ENCODE results near the gene EFR3B. TPM values are rescaled to one million over a fixed set of nuclear protein-coding genes. Genes with fewer than 3 reads are reported as not detected.

The EFR3B gene
- total and polyA plus RNA-seq, 4 donors: 14.4 to 47.6 (median 42.5) TPM

- peaks cover 2% of the 10 kb centered on the region for H3K9me3 ChIP-seq (ENCODE audit: control insufficient read depth, insufficient read depth, low read length)
- peak in 2 of 6 donors; percentile 66 to 97 for DNase-seq (ENCODE audit: low read depth in 4 of 6, low spot score in 6 of 6)
- H3K4me3 ChIP-seq (ENCODE audit: low read depth, low read length): no peak overlapping the region
- no peaks in the 10 kb centered on the region for H3K27me3 ChIP-seq (ENCODE audit: control insufficient read depth, insufficient read depth, low read length)
- peaks cover 36% of the 10 kb centered on the region for H3K4me1 ChIP-seq (ENCODE audit: control insufficient read depth, insufficient read depth, low read length)
- no peaks in the 10 kb centered on the region for H3K36me3 ChIP-seq (ENCODE audit: control insufficient read depth, insufficient read depth, low read length)
- peak overlapping the region; percentile 27 for H3K27ac ChIP-seq (ENCODE audit: low read depth, low read length)
- WGBS (ENCODE audit: insufficient coverage): 42% methylated on average over 9 of the region's 13 CpGs
Observed at GRCh38 chr2:25063876-25064660, 22.2 kb downstream of the EFR3B start.

- WGBS (ENCODE audit: insufficient coverage): 94% methylated on average over 3 of the region's 4 CpGs
- no peak for DNase-seq (ENCODE audit: low read depth in 4 of 6, low spot score in 6 of 6)
- no peak overlapping the region for H3K4me3 ChIP-seq (ENCODE audit: low read depth, low read length)
- H3K27me3 ChIP-seq (ENCODE audit: control insufficient read depth, insufficient read depth, low read length): no peaks in the 10 kb centered on the region
- H3K4me1 ChIP-seq (ENCODE audit: control insufficient read depth, insufficient read depth, low read length): peaks cover 36% of the 10 kb centered on the region
- no peak overlapping the region for H3K27ac ChIP-seq (ENCODE audit: low read depth, low read length)
- H3K9me3 ChIP-seq (ENCODE audit: control insufficient read depth, insufficient read depth, low read length): peaks cover 2% of the 10 kb centered on the region
- no peaks in the 10 kb centered on the region for H3K36me3 ChIP-seq (ENCODE audit: control insufficient read depth, insufficient read depth, low read length)
Observed at GRCh38 chr2:25065768-25066167, 23.9 kb downstream of the EFR3B start.

DNA sequence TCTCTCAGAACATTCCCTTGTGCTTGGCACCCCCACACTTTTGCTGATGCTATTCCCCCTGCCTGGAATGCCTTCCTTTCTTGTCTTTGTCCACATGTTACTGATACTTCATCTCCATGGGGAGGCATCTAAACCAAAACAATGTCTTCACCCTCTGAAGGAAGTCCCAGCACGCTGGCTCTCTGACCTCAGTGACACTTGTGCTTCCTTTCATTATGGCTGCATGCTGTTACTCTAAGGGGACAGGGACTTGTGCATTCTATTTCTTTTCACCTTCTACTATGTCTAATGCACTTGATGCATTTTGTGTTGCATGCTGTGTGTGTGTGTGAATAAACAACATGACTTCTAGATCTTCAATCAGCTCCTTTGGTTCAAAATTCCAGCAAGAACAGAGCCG, 24.6 kb downstream of the EFR3B start:
- 100% methylated on average over 1 of the region's 2 CpGs for WGBS (ENCODE audit: insufficient coverage)

GRCh38 chr2:25068217-25068616, 26.3 kb downstream of the EFR3B start:
- Histone ChIP-seq H3K27me3 (ENCODE audit: control insufficient read depth, insufficient read depth, low read length) (no peaks in the 10 kb centered on the region), H3K36me3 (ENCODE audit: control insufficient read depth, insufficient read depth, low read length) (no peaks in the 10 kb centered on the region), H3K4me3 (ENCODE audit: low read depth, low read length) (no peak overlapping the region), H3K4me1 (ENCODE audit: control insufficient read depth, insufficient read depth, low read length) (peaks cover 19% of the 10 kb centered on the region), H3K27ac (ENCODE audit: low read depth, low read length) (no peak overlapping the region), H3K9me3 (ENCODE audit: control insufficient read depth, insufficient read depth, low read length) (peaks cover 2% of the 10 kb centered on the region)
- no peak for DNase-seq (ENCODE audit: low read depth in 4 of 6, low spot score in 6 of 6)
- WGBS (ENCODE audit: insufficient coverage): 80% methylated on average over 1 of the region's 5 CpGs

More for the DNA sequence above, 24.6 kb downstream of the EFR3B start:
- Histone ChIP-seq H3K36me3 (ENCODE audit: control insufficient read depth, insufficient read depth, low read length) (no peaks in the 10 kb centered on the region), H3K27ac (ENCODE audit: low read depth, low read length) (no peak overlapping the region), H3K9me3 (ENCODE audit: control insufficient read depth, insufficient read depth, low read length) (peaks cover 2% of the 10 kb centered on the region), H3K4me3 (ENCODE audit: low read depth, low read length) (no peak overlapping the region), H3K4me1 (ENCODE audit: control insufficient read depth, insufficient read depth, low read length) (peaks cover 32% of the 10 kb centered on the region), H3K27me3 (ENCODE audit: control insufficient read depth, insufficient read depth, low read length) (no peaks in the 10 kb centered on the region)
- DNase-seq (ENCODE audit: low read depth in 4 of 6, low spot score in 6 of 6): no peak

DNA sequence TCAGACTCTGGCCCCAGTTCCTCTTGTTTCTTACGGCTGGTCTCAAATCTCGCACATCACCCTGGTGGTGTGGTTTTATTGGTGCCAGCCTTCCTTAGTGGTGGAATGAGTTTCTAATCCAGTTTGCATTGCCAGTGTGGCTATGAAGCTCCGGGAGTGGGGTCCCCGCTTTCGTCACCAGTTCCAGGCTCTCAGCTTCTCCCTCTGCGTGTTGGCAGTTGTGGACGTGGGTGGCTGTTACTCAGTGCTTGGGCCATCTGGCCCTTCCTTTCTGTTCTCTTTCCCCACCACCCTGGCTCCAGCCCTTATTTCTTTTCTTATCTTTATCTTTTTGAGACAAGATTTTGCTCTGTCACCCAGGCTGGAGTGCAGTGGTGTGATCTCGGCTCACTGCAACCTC, 30.1 kb downstream of the EFR3B start:
- DNase-seq (ENCODE audit: low read depth in 4 of 6, low spot score in 6 of 6): peak in 1 of 6 donors; percentile 75
- Histone ChIP-seq H3K9me3 (ENCODE audit: control insufficient read depth, insufficient read depth, low read length) (no peaks in the 10 kb centered on the region), H3K27ac (ENCODE audit: low read depth, low read length) (no peak overlapping the region), H3K4me3 (ENCODE audit: low read depth, low read length) (no peak overlapping the region), H3K27me3 (ENCODE audit: control insufficient read depth, insufficient read depth, low read length) (no peaks in the 10 kb centered on the region), H3K4me1 (ENCODE audit: control insufficient read depth, insufficient read depth, low read length) (no peaks in the 10 kb centered on the region), H3K36me3 (ENCODE audit: control insufficient read depth, insufficient read depth, low read length) (peaks cover 3% of the 10 kb centered on the region)
- 76% methylated on average over 5 of the region's 8 CpGs for WGBS (ENCODE audit: insufficient coverage)

GRCh38 chr2:25072606-25073005, 30.7 kb downstream of the EFR3B start:
- no peaks in the 10 kb centered on the region for H3K4me1 ChIP-seq (ENCODE audit: control insufficient read depth, insufficient read depth, low read length)
- peaks cover 3% of the 10 kb centered on the region for H3K36me3 ChIP-seq (ENCODE audit: control insufficient read depth, insufficient read depth, low read length)
- no peak for DNase-seq (ENCODE audit: low read depth in 4 of 6, low spot score in 6 of 6)
- H3K27me3 ChIP-seq (ENCODE audit: control insufficient read depth, insufficient read depth, low read length): no peaks in the 10 kb centered on the region
- no peak overlapping the region for H3K27ac ChIP-seq (ENCODE audit: low read depth, low read length)
- 67% methylated on average over 1 of the region's 1 CpG for WGBS (ENCODE audit: insufficient coverage)
- no peak overlapping the region for H3K4me3 ChIP-seq (ENCODE audit: low read depth, low read length)
- H3K9me3 ChIP-seq (ENCODE audit: control insufficient read depth, insufficient read depth, low read length): no peaks in the 10 kb centered on the region

- no peak for DNase-seq (ENCODE audit: low read depth in 4 of 6, low spot score in 6 of 6)
- H3K4me3 ChIP-seq (ENCODE audit: low read depth, low read length): no peak overlapping the region
- WGBS (ENCODE audit: insufficient coverage): no CpG with 5 or more reads among the region's 5 CpGs
- H3K36me3 ChIP-seq (ENCODE audit: control insufficient read depth, insufficient read depth, low read length): peaks cover 3% of the 10 kb centered on the region
- no peak overlapping the region for H3K27ac ChIP-seq (ENCODE audit: low read depth, low read length)
- no peaks in the 10 kb centered on the region for H3K27me3 ChIP-seq (ENCODE audit: control insufficient read depth, insufficient read depth, low read length)
- no peaks in the 10 kb centered on the region for H3K4me1 ChIP-seq (ENCODE audit: control insufficient read depth, insufficient read depth, low read length)
- no peaks in the 10 kb centered on the region for H3K9me3 ChIP-seq (ENCODE audit: control insufficient read depth, insufficient read depth, low read length)
Observed at GRCh38 chr2:25073025-25073424, 31.1 kb downstream of the EFR3B start.

DNA sequence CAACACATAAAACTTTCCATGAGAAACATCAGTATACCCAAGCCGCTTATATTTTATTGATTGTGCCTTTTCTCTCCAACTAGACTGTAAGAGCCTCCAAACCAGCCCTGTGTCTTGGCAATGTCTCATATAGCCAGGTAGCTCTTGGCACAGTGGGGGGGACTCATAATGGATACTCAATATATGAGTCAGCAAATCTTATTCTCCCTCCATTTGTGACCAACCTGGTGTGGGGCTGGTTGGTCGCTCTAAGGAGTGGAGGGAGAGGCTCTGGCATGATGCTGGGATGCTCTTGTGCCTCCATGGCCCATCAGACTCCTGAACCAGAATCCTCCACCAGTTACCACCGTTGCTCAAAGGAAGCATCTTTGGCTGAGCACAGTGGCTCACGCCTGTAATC, 32.0 kb downstream of the EFR3B start:
- no peak for DNase-seq (ENCODE audit: low read depth in 4 of 6, low spot score in 6 of 6)
- no CpG with 5 or more reads among the region's 4 CpGs for WGBS (ENCODE audit: insufficient coverage)
- H3K4me1 ChIP-seq (ENCODE audit: control insufficient read depth, insufficient read depth, low read length): peaks cover 4% of the 10 kb centered on the region
- peaks cover 3% of the 10 kb centered on the region for H3K36me3 ChIP-seq (ENCODE audit: control insufficient read depth, insufficient read depth, low read length)
- no peaks in the 10 kb centered on the region for H3K9me3 ChIP-seq (ENCODE audit: control insufficient read depth, insufficient read depth, low read length)
- H3K27me3 ChIP-seq (ENCODE audit: control insufficient read depth, insufficient read depth, low read length): no peaks in the 10 kb centered on the region
- H3K27ac ChIP-seq (ENCODE audit: low read depth, low read length): no peak overlapping the region
- no peak overlapping the region for H3K4me3 ChIP-seq (ENCODE audit: low read depth, low read length)

DNA sequence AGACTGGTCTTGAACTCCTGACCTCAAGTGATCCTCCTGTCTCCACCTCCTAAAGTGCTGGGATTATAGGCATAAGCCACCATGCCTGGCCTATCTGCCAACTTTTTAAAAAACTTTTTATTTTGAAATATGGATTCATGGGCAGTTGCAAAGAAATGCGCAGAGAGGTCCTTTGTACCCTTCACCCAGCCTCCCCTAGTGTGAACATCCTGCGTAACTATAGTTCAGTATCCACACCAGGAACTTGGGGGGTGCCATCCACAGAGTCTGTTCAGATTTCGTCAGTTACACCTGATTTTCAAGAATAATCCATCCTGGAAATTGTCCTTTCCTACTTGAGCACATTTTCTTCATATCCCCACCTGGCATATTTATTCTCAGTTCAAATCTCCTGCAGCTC, 33.0 kb downstream of the EFR3B start:
- H3K27me3 ChIP-seq (ENCODE audit: control insufficient read depth, insufficient read depth, low read length): no peaks in the 10 kb centered on the region
- H3K4me1 ChIP-seq (ENCODE audit: control insufficient read depth, insufficient read depth, low read length): peaks cover 4% of the 10 kb centered on the region
- no peak overlapping the region for H3K27ac ChIP-seq (ENCODE audit: low read depth, low read length)
- H3K36me3 ChIP-seq (ENCODE audit: control insufficient read depth, insufficient read depth, low read length): peaks cover 3% of the 10 kb centered on the region
- DNase-seq (ENCODE audit: low read depth in 4 of 6, low spot score in 6 of 6): no peak
- H3K9me3 ChIP-seq (ENCODE audit: control insufficient read depth, insufficient read depth, low read length): no peaks in the 10 kb centered on the region
- WGBS (ENCODE audit: insufficient coverage): 93% methylated on average over 3 of the region's 3 CpGs
- H3K4me3 ChIP-seq (ENCODE audit: low read depth, low read length): no peak overlapping the region

- Histone ChIP-seq H3K4me1 (ENCODE audit: control insufficient read depth, insufficient read depth, low read length) (peaks cover 4% of the 10 kb centered on the region), H3K27me3 (ENCODE audit: control insufficient read depth, insufficient read depth, low read length) (no peaks in the 10 kb centered on the region), H3K4me3 (ENCODE audit: low read depth, low read length) (no peak overlapping the region), H3K9me3 (ENCODE audit: control insufficient read depth, insufficient read depth, low read length) (no peaks in the 10 kb centered on the region), H3K27ac (ENCODE audit: low read depth, low read length) (no peak overlapping the region), H3K36me3 (ENCODE audit: control insufficient read depth, insufficient read depth, low read length) (peaks cover 3% of the 10 kb centered on the region)
- 34% methylated on average over 5 of the region's 5 CpGs for WGBS (ENCODE audit: insufficient coverage)
- peak in 1 of 6 donors; percentile 41 for DNase-seq (ENCODE audit: low read depth in 4 of 6, low spot score in 6 of 6)
Observed at GRCh38 chr2:25076749-25077148, 34.9 kb downstream of the EFR3B start.

Data from spinal cord (tissue), 10 donors.